Measurements from ENCODE around the gene TRPC4AP. TPM values are rescaled to one million over a fixed set of nuclear protein-coding genes. Genes with fewer than 3 reads are reported as not detected.

TRPC4AP gene
- total and polyA plus RNA-seq, 10 of the 15 experiments (the other 5 are each of a cell fraction or from before 2014, with no cell fraction given): 1.1 to 61.7 (median 41.2) TPM

GRCh38 chr20:35003211-35004031 lies 89.2 kb downstream of the TRPC4AP start:
- Histone ChIP-seq H3K36me3 (ENCODE audit: control insufficient read depth in 2 of 2, insufficient read depth in 2 of 2, low read length in 1 of 2) (peaks cover 7 to 58% of the 10 kb centered on the region in 2 experiments), H3K27ac (ENCODE audit: control insufficient read depth, insufficient read depth) (no peak overlapping the region), H3K9me3 (replicated peaks; ENCODE audit: control insufficient read depth, insufficient read depth, low read length) (no peaks in the 10 kb centered on the region), H3K79me2 (ENCODE audit: control insufficient read depth, insufficient read depth, low read length) (no peaks in the 10 kb centered on the region), H3K4me3 (no peak overlapping the region), H3K4me2 (ENCODE audit: control insufficient read depth, insufficient read depth) (no peak overlapping the region), H3K9ac (ENCODE audit: control insufficient read depth, insufficient read depth, low read length) (no peak overlapping the region), H3K4me1 (ENCODE audit: control insufficient read depth, insufficient read depth, low read length) (no peaks in the 10 kb centered on the region), H2AFZ (ENCODE audit: control insufficient read depth, low read depth, low read length) (no peak overlapping the region), H4K20me1 (ENCODE audit: control insufficient read depth, insufficient read depth) (no peaks in the 10 kb centered on the region), H3K27me3 (replicated peaks in 1 of 2; ENCODE audit: control insufficient read depth in 2 of 2, insufficient read depth in 2 of 2, low read length in 1 of 2) (no peaks in the 10 kb centered on the region)
- intact Hi-C loops (cut with micrococcal nuclease; ENCODE audit: unreplicated experiment) (no loop called here), in situ Hi-C loops (cut with MboI) (no loop called here)
- SMC1A ChIA-PET (ENCODE audit: uncharacterized antibody, unreplicated experiment): no interaction called here
- no TSS peak for BruUV-seq (replicated peaks)
- WGBS (ENCODE audit: insufficient coverage, insufficient replicate concordance, low lambda C conversion rate, missing lambda C conversion rate): 92% methylated on average over 25 of the region's 25 CpGs
- RAD21 ChIA-PET (ENCODE audit: unreplicated experiment): no interaction called here
- no peak for TF ChIP-seq MEF2A (IDR thresholded peaks at IDR 0.05; ENCODE audit: insufficient read depth, low read depth, low read length)
- TF ChIP-seq SMC3 (IDR thresholded peaks at IDR 0.05; ENCODE audit: borderline replicate concordance, low read length): no peak
- TF ChIP-seq SKIL (IDR thresholded peaks at IDR 0.05; ENCODE audit: low read depth, poor library complexity, severe bottlenecking): no peak
- TF ChIP-seq CHD1 (IDR thresholded peaks at IDR 0.05; ENCODE audit: low read depth, low read length): no peak
- TF ChIP-seq CBX5 (IDR thresholded peaks at IDR 0.05; ENCODE audit: low read depth): no peak
- no peak for TF ChIP-seq NR2F1 (conservative IDR thresholded peaks at IDR 0.05)
- TF ChIP-seq ZNF24 (IDR thresholded peaks at IDR 0.05): no peak
- no peak for TF ChIP-seq NRF1 (conservative IDR thresholded peaks at IDR 0.05; ENCODE audit: low read depth, low read length)
- no peak for TF ChIP-seq USF1 (IDR thresholded peaks at IDR 0.05; ENCODE audit: borderline replicate concordance, extremely low read length, insufficient read depth, low read depth, low read length)
- ATAC-seq (no peak), FAIRE-seq (no peak), DNase-seq (ENCODE audit: low read depth, low spot score) (no peak)
- POLR2A ChIA-PET: no interaction called here
- CTCF ChIA-PET: interaction anchor here (0.7 to 1.0 kb wide), 2 partner anchors 128 to 178 kb away, joined by 3 read pairs; partner anchors contain the start of gene NCOA6

Data from GM12878 (cell line).